Activated T-helper 1 cell treated with Interleukin-2 at 50 U/mL for 16 hours (primary cell): ENCODE data around the gene NCOA4.
"Not testable (repeated sequence)": the region's sequence is repeated elsewhere in the genome, so short reads cannot be mapped to it uniquely, and the experiment has no call there.

Source experiments
- DNase-seq: peaks from one replicate; pipeline ENCODE4 v3.0.0-alpha.2; 2020; ENCODE audit warnings: low read depth

NCOA4 gene

GRCh38 chr10:45983538-45984186 is 46.8 kb downstream of the NCOA4 start:
- DNase-seq, result not testable (repeated sequence)

DNA sequence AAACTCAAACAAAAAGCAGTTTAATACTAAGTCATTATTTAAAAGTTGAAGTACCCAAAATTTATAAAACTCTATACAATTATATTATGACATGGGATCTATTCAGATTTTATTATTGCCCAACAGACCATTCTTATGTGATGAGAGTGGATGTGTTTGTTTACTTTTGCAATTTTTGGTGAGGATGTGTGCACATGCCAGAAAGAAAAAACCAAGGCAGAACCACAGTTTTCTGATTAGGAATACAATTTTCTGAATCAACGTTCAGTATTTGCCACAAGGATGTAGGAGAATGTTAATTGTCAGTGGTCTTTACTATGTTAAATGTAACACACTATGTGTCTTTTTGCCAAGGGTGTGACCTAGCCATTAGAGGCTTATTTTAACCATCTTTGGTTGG is 49.1 kb downstream of the NCOA4 start:
- not testable (repeated sequence) for DNase-seq

DNA sequence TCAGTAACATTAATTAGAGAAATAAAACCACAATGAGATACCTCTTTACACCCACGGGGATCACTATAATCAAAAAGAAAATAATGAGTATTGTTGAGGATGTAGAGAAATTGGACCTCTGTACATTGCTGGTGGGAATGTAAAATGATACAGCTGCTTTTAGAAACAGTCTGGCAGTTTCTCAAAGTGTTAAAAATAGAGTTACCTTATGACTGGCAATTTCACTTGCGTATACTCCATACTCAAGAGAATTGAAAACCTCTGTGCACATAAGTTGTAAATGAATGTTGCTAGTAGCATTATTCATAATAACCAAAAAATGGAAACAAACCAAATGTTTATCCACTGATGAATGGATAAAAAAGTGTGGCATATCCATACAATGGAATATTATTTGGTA is 51.9 kb downstream of the NCOA4 start:
- DNase-seq, result not testable (repeated sequence)

DNA sequence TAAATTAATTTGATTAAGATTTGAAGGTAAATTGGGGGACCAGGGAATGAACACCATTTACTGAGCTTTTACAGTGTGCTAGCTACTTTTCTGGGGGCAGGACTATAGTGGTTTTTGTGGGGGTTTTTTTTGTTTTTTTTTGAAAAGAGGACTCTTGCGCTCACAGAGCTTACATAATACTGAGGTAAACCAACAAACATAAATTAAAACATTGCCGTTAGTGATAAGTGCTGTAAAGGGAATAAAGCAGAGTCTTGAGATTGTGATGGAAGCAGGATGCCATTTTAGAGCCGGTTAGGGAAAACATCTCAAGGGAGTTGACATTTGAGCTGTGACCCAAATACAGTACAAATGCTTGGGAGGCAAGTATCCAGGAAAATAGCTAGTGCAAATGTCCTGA is 56.4 kb downstream of the NCOA4 start:
- DNase-seq, result not testable (repeated sequence)

- not testable (repeated sequence) for DNase-seq
These were observed 57.6 kb downstream of the NCOA4 start for GRCh38 chr10:45972813-45973169.

DNA sequence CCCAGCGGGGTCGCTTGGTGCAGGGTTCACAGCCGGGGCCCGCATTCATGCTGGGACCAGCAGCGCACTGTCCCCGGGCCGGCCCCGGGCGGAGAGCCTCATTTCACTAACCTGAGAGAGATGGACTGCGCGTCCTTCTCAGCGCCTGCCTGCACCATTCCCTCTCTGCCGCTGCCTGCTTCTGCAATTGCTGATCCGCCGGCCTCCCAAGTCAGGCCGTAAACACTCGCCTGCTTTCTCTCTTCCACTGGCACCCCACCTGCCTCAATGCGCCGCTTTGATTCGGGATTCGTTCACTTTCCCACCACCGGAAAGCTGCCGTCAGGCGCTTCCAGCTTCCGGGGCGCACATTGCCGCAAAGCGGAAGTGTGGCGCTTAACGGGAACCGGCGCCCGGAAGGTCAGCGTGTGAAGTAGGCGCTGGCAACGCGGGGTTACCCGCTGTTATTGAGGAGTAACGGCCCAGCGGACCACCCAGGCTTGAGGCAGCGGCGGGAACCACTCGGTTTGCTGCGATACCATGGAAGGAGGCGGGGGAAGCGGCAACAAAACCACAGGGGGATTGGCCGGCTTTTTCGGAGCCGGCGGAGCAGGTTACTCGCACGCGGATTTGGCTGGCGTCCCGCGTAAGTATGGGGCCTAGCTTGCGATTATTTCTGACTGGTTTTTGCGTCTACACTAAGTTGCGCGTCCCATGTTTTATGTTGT is 58.2 kb downstream of the NCOA4 start, which contains the start of gene TIMM23:
TIMM23 (plus strand) TSS at position 384 of the 707 bp plus-strand sequence; CDS start at position 520, 136 bp downstream.
- peak; percentile 82 for DNase-seq

DNA sequence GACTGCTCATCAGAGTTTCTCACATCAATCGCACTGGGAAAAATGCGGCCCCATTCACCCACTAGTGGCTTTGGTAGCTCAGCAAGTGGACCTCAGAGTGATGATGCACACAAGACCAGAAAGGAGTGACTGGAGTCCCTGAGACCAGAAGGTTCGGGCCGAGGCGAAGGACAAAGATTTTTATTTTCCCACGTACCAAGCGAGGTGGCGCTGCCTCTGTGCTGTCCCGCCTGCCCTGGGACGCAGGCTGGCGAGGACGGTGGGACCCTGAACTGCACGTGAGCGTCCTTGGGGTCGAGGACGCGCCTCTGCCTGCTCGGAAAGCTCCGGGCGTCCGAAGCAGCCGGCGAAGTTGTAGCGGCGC is 58.7 kb downstream of the NCOA4 start:
- not testable (repeated sequence) for DNase-seq

DNA sequence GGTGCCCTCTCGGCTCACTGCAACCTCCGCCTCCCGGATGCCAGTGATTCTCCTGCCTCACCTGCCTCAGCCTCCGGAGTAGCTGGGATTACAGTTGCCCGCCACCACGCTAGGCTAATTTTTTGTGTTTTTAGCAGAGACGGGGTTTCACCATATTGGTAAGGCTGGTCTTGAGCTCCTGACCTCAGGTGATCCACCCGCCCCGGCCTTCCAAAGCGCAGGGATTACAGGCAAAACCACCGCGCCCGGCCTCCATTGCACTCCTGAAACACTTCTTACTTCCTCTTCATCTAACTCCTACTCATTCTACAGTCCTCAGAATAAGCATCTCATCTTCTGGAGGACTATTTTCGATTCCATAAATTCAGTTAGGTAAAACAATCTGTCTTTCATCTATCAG is 59.4 kb downstream of the NCOA4 start:
- not testable (repeated sequence) for DNase-seq

- DNase-seq, result not testable (repeated sequence)
These were observed 67.6 kb downstream of the NCOA4 start for GRCh38 chr10:45962686-45963452.

GRCh38 chr10:45957928-45958327 is 72.5 kb downstream of the NCOA4 start:
- not testable (repeated sequence) for DNase-seq

GRCh38 chr10:45956634-45957033 is 73.8 kb downstream of the NCOA4 start:
- not testable (repeated sequence) for DNase-seq
